Sigmoid colon (tissue), 3 donors: ENCODE data around the gene FAM174B.

ENCODE experiments used
- CTCF ChIP-seq, 4 experiments: fragments of 450-650 bp in 3 of 4; fragments of 200-600 bp in 1 of 4; IDR thresholded peaks; one replicate each; pipeline ENCODE4 v1.5.1; 2016 to 2019; ENCODE audit warnings: antibody characterized with exemption in 4 of 4, mild to moderate bottlenecking in 3 of 4, moderate library complexity in 2 of 4
- POLR2A ChIP-seq, 2 donors: fragments of 450-650 bp; IDR thresholded peaks; one replicate each; pipeline ENCODE4 v1.6.1; 2016; ENCODE audit warnings: antibody characterized with exemption in 2 of 2, mild to moderate bottlenecking in 2 of 2, moderate library complexity in 2 of 2

DNA sequence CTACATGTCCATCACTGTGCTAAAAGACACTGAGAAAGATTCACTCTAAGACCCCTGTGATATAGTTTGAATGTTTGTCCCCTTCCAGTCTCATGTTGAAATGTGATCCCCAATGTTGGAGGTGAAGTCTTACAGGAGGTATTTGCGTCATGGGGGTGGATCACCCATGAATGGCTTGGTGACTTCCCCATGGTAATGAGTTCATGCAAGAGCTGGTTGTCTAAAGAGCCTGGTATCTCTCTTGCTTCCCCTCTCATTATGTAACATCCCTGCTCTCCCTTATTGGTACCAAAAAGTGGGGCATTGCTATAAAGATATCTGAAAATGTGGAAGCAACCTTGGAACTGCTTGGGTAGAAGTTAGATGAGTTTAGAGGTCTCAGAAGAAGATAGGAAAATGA is 32.2 kb upstream of the FAM174B start:
- TF ChIP-seq CTCF (IDR thresholded peaks at IDR 0.05) (no peak), POLR2A (IDR thresholded peaks at IDR 0.05) (no peak)
